DLD1 (cell line): ENCODE data around the gene CLDN9.

Experiments used
- in situ Hi-C: cut with HindIII; loops from 2 replicates; pipeline ENCODE4 v1.10.0; 2017; ENCODE audit warnings: low sequenced_read_pairs

Gene CLDN9

GRCh38 chr16:3012828-3013420 lies at the start of gene CLDN9:
CLDN9 (plus strand) TSS chr16:3012923; CDS start chr16:3013363, 440 bp downstream.
- in situ Hi-C loops, result no loop called here

- in situ Hi-C loops, result no loop called here
Measured at GRCh38 chr16:2963074-2963722, 49.5 kb upstream of the CLDN9 start.

- in situ Hi-C loops, result no loop called here
Measured at GRCh38 chr16:2963723-2964474, 48.8 kb upstream of the CLDN9 start, which contains the start of gene KREMEN2. KREMEN2 (plus strand) TSS chr16:2964275; CDS start chr16:2964521, 246 bp downstream.

- in situ Hi-C loops, result no loop called here
Measured at GRCh38 chr16:2964475-2965336, 48.0 kb upstream of the CLDN9 start.

GRCh38 chr16:2966043-2966807 lies 46.5 kb upstream of the CLDN9 start:
- in situ Hi-C loops, result no loop called here

- in situ Hi-C loops, result no loop called here
Measured at GRCh38 chr16:2966808-2967191, 45.9 kb upstream of the CLDN9 start.

GRCh38 chr16:2967211-2967631 lies 45.5 kb upstream of the CLDN9 start:
- in situ Hi-C loops, result no loop called here

GRCh38 chr16:2967721-2968161 lies 45.0 kb upstream of the CLDN9 start:
- in situ Hi-C loops, result no loop called here

GRCh38 chr16:2968368-2968737 lies 44.4 kb upstream of the CLDN9 start:
- in situ Hi-C loops, result no loop called here

- in situ Hi-C loops, result no loop called here
Measured at GRCh38 chr16:2968738-2969544, 43.8 kb upstream of the CLDN9 start, which contains the start of gene PAQR4. PAQR4 (plus strand) TSS chr16:2969348; CDS start chr16:2969675, 327 bp downstream.

GRCh38 chr16:2969545-2970521 lies 42.9 kb upstream of the CLDN9 start:
- in situ Hi-C loops, result no loop called here

- in situ Hi-C loops, result no loop called here
Measured at GRCh38 chr16:2970563-2970962, 42.2 kb upstream of the CLDN9 start.

- in situ Hi-C loops, result no loop called here
Measured at GRCh38 chr16:2971134-2971984, 41.4 kb upstream of the CLDN9 start.

- in situ Hi-C loops, result no loop called here
Measured at GRCh38 chr16:2971985-2972784, 40.5 kb upstream of the CLDN9 start.

GRCh38 chr16:2973093-2973492 lies 39.6 kb upstream of the CLDN9 start:
- in situ Hi-C loops, result no loop called here

GRCh38 chr16:2973605-2974318 lies 39.0 kb upstream of the CLDN9 start:
- in situ Hi-C loops, result no loop called here
